HCT116 (cell line): ENCODE measurements around the gene HCFC2. TPM values are rescaled to one million over a fixed set of nuclear protein-coding genes. Genes with fewer than 3 reads are reported as not detected.

Experiments
- ATAC-seq: fragments of 200-7000 bp; cut with Tn5 transposase; 2 replicates; pipeline ENCODE4 v1.9.1; 2020; ENCODE audit warnings: mild to moderate bottlenecking, moderate library complexity
- BruUV-seq: library from RNA; stranded (reverse); fragments of 400-500 nt; replicated peaks from 2 replicates; lab custom pipeline; 2021; lab: Mats Ljungman, UMichigan
- CTCF ChIA-PET: fragments of 300-600 bp; sonication (Branson Sonifier 250); formaldehyde crosslinking; loops from one replicate; lab custom pipeline; 2021; ENCODE audit warnings: antibody characterized with exemption; lab: Charles Lee
- POLR2A ChIA-PET: fragments of 300-600, 350-600 bp; sonication (Branson Sonifier 250); formaldehyde crosslinking; loops from one replicate; lab custom pipeline; 2021; ENCODE audit warnings: antibody characterized with exemption; lab: Charles Lee
- RAD21 ChIA-PET, 2 experiments: fragments of 300-600 bp; sonication (Branson Sonifier 250); formaldehyde crosslinking; loops; one replicate each; lab custom pipeline; 2023; ENCODE audit warnings: low total read pairs in 2 of 2; ENCODE audit not compliant: uncharacterized antibody in 2 of 2, unreplicated experiment in 2 of 2, low non-redundant PET in 1 of 2; lab: Charles Lee
- DNase-seq: peaks from one replicate; pipeline ENCODE4 v3.0.0-alpha.2; 2010; ENCODE audit warnings: low read depth, low spot score
- H2AFZ ChIP-seq: fragments of 200-600 bp; shearing (Covaris generic), sonication (generic); 2 replicates; pipeline ENCODE4 v1.6.1; 2017; ENCODE audit warnings: low read depth, mixed run types, mixed read lengths, antibody characterized with exemption, low read length; ENCODE audit not compliant: poor library complexity, severe bottlenecking
- H3K27ac ChIP-seq: 2 replicates; pipeline ENCODE4 v1.5.1; 2012; ENCODE audit warnings: low read depth, low read length
- H3K27me3 ChIP-seq: fragments of 200-600 bp; sonication (generic); 2 replicates; pipeline ENCODE4 v1.6.1; 2016; ENCODE audit warnings: mixed run types, low read length, mixed read lengths; ENCODE audit not compliant: insufficient read depth
- H3K36me3 ChIP-seq, 2 experiments: fragments of 200-500 bp in 1 of 2; fragments of 200-600 bp in 1 of 2; sonication (Bioruptor generic) in 1 of 2; sonication (generic) in 1 of 2; 2 replicates each; pipeline versions ENCODE4 v1.5.1 to v1.6.1; 2014 to 2016; ENCODE audit warnings: low read length in 2 of 2, inconsistent platforms in 1 of 2, mixed read lengths in 1 of 2, mixed run types in 1 of 2; ENCODE audit not compliant: insufficient read depth in 2 of 2, control insufficient read depth in 1 of 2
- H3K4me1 ChIP-seq, 2 experiments: fragments of 200-600 bp in 1 of 2; sonication (generic) in 1 of 2; 2 replicates each; pipeline versions ENCODE4 v1.5.1 to v1.6.1; 2012 to 2017; ENCODE audit warnings: low read length in 2 of 2, inconsistent platforms in 1 of 2, mild to moderate bottlenecking in 1 of 2, mixed read lengths in 1 of 2, mixed run types in 1 of 2, moderate library complexity in 1 of 2; ENCODE audit not compliant: insufficient read depth in 2 of 2, control insufficient read depth in 1 of 2
- H3K4me2 ChIP-seq: fragments of 200-600 bp; sonication (generic); 2 replicates; pipeline ENCODE4 v1.6.1; 2017; ENCODE audit warnings: mixed run types, low read length, mixed read lengths
- H3K4me3 ChIP-seq, 2 experiments: fragments of 200-600 bp in 1 of 2; sonication (generic) in 1 of 2; replicated peaks in 1 of 2; 2 replicates each; pipeline ENCODE4 v1.5.1; 2011 to 2016; ENCODE audit warnings: low read length in 2 of 2, control low read depth in 1 of 2, low read depth in 1 of 2, mild to moderate bottlenecking in 1 of 2, mixed read lengths in 1 of 2, mixed run types in 1 of 2
- H3K79me2 ChIP-seq: fragments of 200-600 bp; sonication (generic); 2 replicates; pipeline ENCODE4 v1.6.1; 2017; ENCODE audit warnings: mild to moderate bottlenecking, mixed run types, low read length, moderate library complexity, mixed read lengths; ENCODE audit not compliant: insufficient read depth
- H3K9ac ChIP-seq: fragments of 200-600 bp; sonication (generic); 2 replicates; pipeline ENCODE4 v1.6.1; 2016; ENCODE audit warnings: low read length, mixed read lengths
- H3K9me2 ChIP-seq: fragments of 200-600 bp; sonication (generic), shearing (Covaris generic); 2 replicates; pipeline ENCODE4 v1.6.1; 2017; ENCODE audit warnings: mixed run types, mild to moderate bottlenecking, moderate library complexity; ENCODE audit not compliant: insufficient read depth
- H3K9me3 ChIP-seq, 2 experiments: fragments of 200-500 bp in 1 of 2; fragments of 200-600 bp in 1 of 2; sonication (Bioruptor generic) in 1 of 2; sonication (generic) in 1 of 2; 2 replicates each; pipeline ENCODE4 v1.6.1; 2014 to 2017; ENCODE audit warnings: low read length in 2 of 2, mixed read lengths in 2 of 2, inconsistent platforms in 1 of 2, low read depth in 1 of 2, mild to moderate bottlenecking in 1 of 2, mixed run types in 1 of 2, moderate library complexity in 1 of 2; ENCODE audit not compliant: control insufficient read depth in 1 of 2, insufficient read depth in 1 of 2
- H4K20me1 ChIP-seq: fragments of 200-600 bp; sonication (generic), shearing (Covaris generic); 2 replicates; pipeline ENCODE4 v1.6.1; 2017; ENCODE audit warnings: mixed run types, mild to moderate bottlenecking, moderate library complexity; ENCODE audit not compliant: insufficient read depth
- CEBPB ChIP-seq: IDR thresholded peaks from 2 replicates; pipeline ENCODE4 v1.6.1; 2012; ENCODE audit warnings: low read depth
- EZH2 ChIP-seq: fragments of 200-600 bp; sonication (generic); IDR thresholded peaks from 2 replicates; pipeline ENCODE4 v1.6.1; 2017; ENCODE audit warnings: antibody characterized with exemption, mixed run types
- EZH2phosphoT487 ChIP-seq: fragments of 200-600 bp; IDR thresholded peaks from 2 replicates; pipeline ENCODE4 v1.6.1; 2018; ENCODE audit warnings: antibody characterized with exemption, borderline replicate concordance
- POLR2A ChIP-seq: IDR thresholded peaks from 2 replicates; pipeline ENCODE4 v1.7.0; 2011; ENCODE audit warnings: borderline replicate concordance; ENCODE audit not compliant: insufficient read depth, insufficient read length; ENCODE audit errors: extremely low read depth
- POLR2AphosphoS5 ChIP-seq: IDR thresholded peaks from 2 replicates; pipeline ENCODE4 v1.6.1; 2011; ENCODE audit warnings: mild to moderate bottlenecking, low read depth, low read length, moderate library complexity
- TCF7L2 ChIP-seq: IDR thresholded peaks from 2 replicates; pipeline ENCODE4 v1.7.0; 2011; ENCODE audit warnings: borderline replicate concordance, inconsistent platforms; ENCODE audit not compliant: insufficient read depth, insufficient read length; ENCODE audit errors: extremely low read depth
- ZFX ChIP-seq: fragments of 450-650 bp; IDR thresholded peaks from 2 replicates; pipeline ENCODE4 v1.6.1; 2017
- ZNF274 ChIP-seq: fragments of 200-500 bp; sonication (Bioruptor generic); IDR thresholded peaks from 2 replicates; pipeline ENCODE4 v1.6.1; 2014; ENCODE audit warnings: mild to moderate bottlenecking, low read depth, low read length, inconsistent platforms
- intact Hi-C: fragments of 100-400 bp; cut with micrococcal nuclease; formaldehyde crosslinking; loops from 2 replicates; pipeline ENCODE4 v1.10.0; 2022
- total RNA-seq: library from RNA; stranded (reverse); gene quantifications from one replicate; pipeline ENCODE4 v1.2.1, GENCODE V29; 2021; ENCODE audit not compliant: unreplicated experiment
- TF ChIP-seq, protein P1 (sequence below): IDR thresholded peaks from 2 replicates; pipeline ENCODE4 v1.6.1; 2012; ENCODE audit warnings: low read depth
- TF ChIP-seq, protein P2 (sequence below): IDR thresholded peaks from 2 replicates; pipeline ENCODE4 v1.6.1; 2011; ENCODE audit warnings: mild to moderate bottlenecking, low read length, moderate library complexity; ENCODE audit not compliant: insufficient replicate concordance; ENCODE audit errors: extremely low read depth
- TF ChIP-seq, protein P3 (sequence below), 3 experiments: fragments of 200-600 bp in 1 of 3; sonication (generic) in 1 of 3; IDR thresholded peaks in 2 of 3; conservative IDR thresholded peaks in 1 of 3; 2 replicates each; pipeline ENCODE4 v1.5.1; 2012 to 2017; ENCODE audit warnings: low read depth in 2 of 3, low read length in 2 of 3, antibody characterized with exemption in 1 of 3, borderline replicate concordance in 1 of 3, control low read depth in 1 of 3, mild to moderate bottlenecking in 1 of 3, mixed read lengths in 1 of 3, mixed run types in 1 of 3, moderate library complexity in 1 of 3; ENCODE audit not compliant: insufficient read depth in 1 of 3

The HCFC2 gene
- total RNA-seq, 1 experiment from 2014 or later = 4.9 TPM

DNA sequence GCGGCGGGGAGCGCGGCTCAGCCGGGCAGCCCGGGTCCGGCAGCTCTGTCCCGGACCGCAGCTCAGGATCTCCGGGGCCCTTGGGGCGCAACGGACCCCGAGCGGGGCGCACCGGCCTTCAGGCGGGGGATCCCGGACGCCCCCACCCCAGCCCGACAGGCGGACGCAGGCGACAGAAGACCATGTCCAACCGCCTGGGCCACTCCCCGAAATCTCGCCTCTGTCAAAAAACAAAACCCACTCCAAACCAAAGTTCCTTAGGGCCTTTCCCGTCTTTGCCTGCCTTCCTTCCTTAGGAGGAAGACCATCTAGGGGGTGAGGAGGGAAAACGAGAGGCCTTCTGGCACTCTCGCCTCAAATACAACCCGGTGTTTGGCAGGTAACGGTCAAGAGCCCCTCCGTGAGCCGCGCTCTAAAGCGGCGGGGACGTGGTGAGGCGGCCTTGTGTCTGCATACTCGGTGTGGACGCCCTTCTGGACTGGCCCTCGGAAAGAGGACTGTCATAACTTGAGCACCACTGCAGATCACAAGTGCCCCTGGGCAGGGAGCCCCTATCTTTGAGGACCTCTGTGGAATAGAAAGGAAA lies 604 bp downstream of the HCFC2 start:
- Histone ChIP-seq H4K20me1 (no peaks in the 10 kb centered on the region), H3K9ac (peak overlapping the region; percentile 62), H3K4me2 (peak overlapping the region; percentile 92), H3K27me3 (no peaks in the 10 kb centered on the region), H3K9me2 (no peaks in the 10 kb centered on the region), H2AFZ (no peak overlapping the region), H3K79me2 (no peaks in the 10 kb centered on the region), H3K36me3 (0 out of 4 replicates have a peak, but pooled peaks cover 0 to 2% of the 10 kb centered on the region in 2 experiments), H3K9me3 (no peaks in the 10 kb centered on the region), H3K4me3 (peak overlapping the region; percentile 65 to 72), H3K27ac (peak overlapping the region; percentile 53; the same call in 1 of the 2 replicates), H3K4me1 (peaks cover 6 to 18% of the 10 kb centered on the region in 2 experiments; a peak in 3 of 4 replicates)
- ChIA-PET RAD21 (no interaction called here), POLR2A (no interaction called here), CTCF (no interaction called here)
- intact Hi-C loops = no loop called here
- ATAC-seq = no peak
- no TSS peak for BruUV-seq
- 0 out of 2 replicates have a peak, but pooled peaks have one; percentile 19 for TF ChIP-seq ZFX
- TF ChIP-seq, protein P1, sequence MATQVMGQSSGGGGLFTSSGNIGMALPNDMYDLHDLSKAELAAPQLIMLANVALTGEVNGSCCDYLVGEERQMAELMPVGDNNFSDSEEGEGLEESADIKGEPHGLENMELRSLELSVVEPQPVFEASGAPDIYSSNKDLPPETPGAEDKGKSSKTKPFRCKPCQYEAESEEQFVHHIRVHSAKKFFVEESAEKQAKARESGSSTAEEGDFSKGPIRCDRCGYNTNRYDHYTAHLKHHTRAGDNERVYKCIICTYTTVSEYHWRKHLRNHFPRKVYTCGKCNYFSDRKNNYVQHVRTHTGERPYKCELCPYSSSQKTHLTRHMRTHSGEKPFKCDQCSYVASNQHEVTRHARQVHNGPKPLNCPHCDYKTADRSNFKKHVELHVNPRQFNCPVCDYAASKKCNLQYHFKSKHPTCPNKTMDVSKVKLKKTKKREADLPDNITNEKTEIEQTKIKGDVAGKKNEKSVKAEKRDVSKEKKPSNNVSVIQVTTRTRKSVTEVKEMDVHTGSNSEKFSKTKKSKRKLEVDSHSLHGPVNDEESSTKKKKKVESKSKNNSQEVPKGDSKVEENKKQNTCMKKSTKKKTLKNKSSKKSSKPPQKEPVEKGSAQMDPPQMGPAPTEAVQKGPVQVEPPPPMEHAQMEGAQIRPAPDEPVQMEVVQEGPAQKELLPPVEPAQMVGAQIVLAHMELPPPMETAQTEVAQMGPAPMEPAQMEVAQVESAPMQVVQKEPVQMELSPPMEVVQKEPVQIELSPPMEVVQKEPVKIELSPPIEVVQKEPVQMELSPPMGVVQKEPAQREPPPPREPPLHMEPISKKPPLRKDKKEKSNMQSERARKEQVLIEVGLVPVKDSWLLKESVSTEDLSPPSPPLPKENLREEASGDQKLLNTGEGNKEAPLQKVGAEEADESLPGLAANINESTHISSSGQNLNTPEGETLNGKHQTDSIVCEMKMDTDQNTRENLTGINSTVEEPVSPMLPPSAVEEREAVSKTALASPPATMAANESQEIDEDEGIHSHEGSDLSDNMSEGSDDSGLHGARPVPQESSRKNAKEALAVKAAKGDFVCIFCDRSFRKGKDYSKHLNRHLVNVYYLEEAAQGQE = no peak
- DNase-seq = no peak

DNA sequence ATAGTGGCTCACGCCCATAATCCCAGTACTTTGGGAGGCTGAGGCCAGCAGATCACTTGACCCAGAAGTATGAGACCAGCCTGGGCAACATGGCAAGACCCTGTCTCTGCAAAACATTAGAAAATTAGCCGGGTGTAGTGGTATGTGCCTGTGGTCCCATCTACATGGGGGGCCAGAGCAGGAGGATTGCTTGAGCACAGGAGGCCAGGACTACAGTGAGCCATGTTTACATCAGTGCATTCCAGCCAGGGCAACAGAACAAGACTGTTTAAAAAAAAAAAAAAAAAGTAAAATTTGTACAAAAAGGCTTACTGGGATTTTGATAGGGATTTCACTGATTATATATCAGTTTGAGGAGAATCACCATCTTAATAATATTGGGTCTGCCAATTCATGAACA lies 7.8 kb downstream of the HCFC2 start:
- BruUV-seq = no TSS peak
- ATAC-seq (no peak), DNase-seq (no peak)
- RAD21 ChIA-PET = no interaction called here
- Histone ChIP-seq H3K79me2 (no peaks in the 10 kb centered on the region), H3K9ac (no peak overlapping the region), H3K9me2 (no peaks in the 10 kb centered on the region), H3K27ac (no peak overlapping the region), H3K4me3 (no peak overlapping the region), H3K9me3 (no peaks in the 10 kb centered on the region), H4K20me1 (no peaks in the 10 kb centered on the region), H3K36me3 (0 out of 4 replicates have a peak, but pooled peaks cover 0 to 2% of the 10 kb centered on the region in 2 experiments), H2AFZ (no peak overlapping the region), H3K4me1 (no peaks in the 10 kb centered on the region), H3K4me2 (no peak overlapping the region), H3K27me3 (no peaks in the 10 kb centered on the region)
- CTCF ChIA-PET = no interaction called here
- intact Hi-C loops = no loop called here
- POLR2A ChIA-PET = no interaction called here
- no peak for TF ChIP-seq POLR2A
- no peak for TF ChIP-seq CEBPB
- no peak for TF ChIP-seq TCF7L2
- TF ChIP-seq EZH2phosphoT487 = no peak
- TF ChIP-seq, protein P2, sequence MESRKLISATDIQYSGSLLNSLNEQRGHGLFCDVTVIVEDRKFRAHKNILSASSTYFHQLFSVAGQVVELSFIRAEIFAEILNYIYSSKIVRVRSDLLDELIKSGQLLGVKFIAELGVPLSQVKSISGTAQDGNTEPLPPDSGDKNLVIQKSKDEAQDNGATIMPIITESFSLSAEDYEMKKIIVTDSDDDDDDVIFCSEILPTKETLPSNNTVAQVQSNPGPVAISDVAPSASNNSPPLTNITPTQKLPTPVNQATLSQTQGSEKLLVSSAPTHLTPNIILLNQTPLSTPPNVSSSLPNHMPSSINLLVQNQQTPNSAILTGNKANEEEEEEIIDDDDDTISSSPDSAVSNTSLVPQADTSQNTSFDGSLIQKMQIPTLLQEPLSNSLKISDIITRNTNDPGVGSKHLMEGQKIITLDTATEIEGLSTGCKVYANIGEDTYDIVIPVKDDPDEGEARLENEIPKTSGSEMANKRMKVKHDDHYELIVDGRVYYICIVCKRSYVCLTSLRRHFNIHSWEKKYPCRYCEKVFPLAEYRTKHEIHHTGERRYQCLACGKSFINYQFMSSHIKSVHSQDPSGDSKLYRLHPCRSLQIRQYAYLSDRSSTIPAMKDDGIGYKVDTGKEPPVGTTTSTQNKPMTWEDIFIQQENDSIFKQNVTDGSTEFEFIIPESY = no peak
- TF ChIP-seq POLR2AphosphoS5 = no peak
- no peak for TF ChIP-seq EZH2
- no peak for TF ChIP-seq ZNF274
- TF ChIP-seq, protein P3, sequence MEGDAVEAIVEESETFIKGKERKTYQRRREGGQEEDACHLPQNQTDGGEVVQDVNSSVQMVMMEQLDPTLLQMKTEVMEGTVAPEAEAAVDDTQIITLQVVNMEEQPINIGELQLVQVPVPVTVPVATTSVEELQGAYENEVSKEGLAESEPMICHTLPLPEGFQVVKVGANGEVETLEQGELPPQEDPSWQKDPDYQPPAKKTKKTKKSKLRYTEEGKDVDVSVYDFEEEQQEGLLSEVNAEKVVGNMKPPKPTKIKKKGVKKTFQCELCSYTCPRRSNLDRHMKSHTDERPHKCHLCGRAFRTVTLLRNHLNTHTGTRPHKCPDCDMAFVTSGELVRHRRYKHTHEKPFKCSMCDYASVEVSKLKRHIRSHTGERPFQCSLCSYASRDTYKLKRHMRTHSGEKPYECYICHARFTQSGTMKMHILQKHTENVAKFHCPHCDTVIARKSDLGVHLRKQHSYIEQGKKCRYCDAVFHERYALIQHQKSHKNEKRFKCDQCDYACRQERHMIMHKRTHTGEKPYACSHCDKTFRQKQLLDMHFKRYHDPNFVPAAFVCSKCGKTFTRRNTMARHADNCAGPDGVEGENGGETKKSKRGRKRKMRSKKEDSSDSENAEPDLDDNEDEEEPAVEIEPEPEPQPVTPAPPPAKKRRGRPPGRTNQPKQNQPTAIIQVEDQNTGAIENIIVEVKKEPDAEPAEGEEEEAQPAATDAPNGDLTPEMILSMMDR (IDR thresholded peaks at IDR 0.05 in 2 of 3, conservative IDR thresholded peaks at IDR 0.05 in 1 of 3; ENCODE audit: borderline replicate concordance in 1 of 3, insufficient read depth in 1 of 3, low read depth in 2 of 3, low read length in 2 of 3) = no peak
